Effector memory CD8-positive, alpha-beta T cell (primary cell): ENCODE results near the gene PTH1R.
A peak's percentile ranks its signal among the peaks of the same experiment; 100 is the strongest.

Experiments
- ATAC-seq: fragments of 150-1000 bp; cut with Tn5 transposase; replicated peaks from 2 replicates; pipeline ENCODE4 v1.10.0; 2021; ENCODE audit warnings: mild to moderate bottlenecking, moderate library complexity
- DNase-seq, 3 experiments: peaks; one replicate each; pipeline ENCODE4 v3.0.0; 2021
- H3K27ac Mint-ChIP-seq, 2 donors: one replicate each; pipeline ENCODE4 v1.8.0; 2022; ENCODE audit warnings: mild to moderate bottlenecking in 2 of 2, mixed read lengths in 2 of 2, moderate library complexity in 2 of 2
- H3K27me3 Mint-ChIP-seq, 2 donors: one replicate each; pipeline ENCODE4 v1.8.0; 2022; ENCODE audit warnings: mixed read lengths in 2 of 2
- H3K36me3 Mint-ChIP-seq: one replicate; pipeline ENCODE4 v1.8.0; 2022; ENCODE audit warnings: mild to moderate bottlenecking, moderate library complexity, mixed read lengths; ENCODE audit not compliant: insufficient read depth
- H3K4me1 Mint-ChIP-seq, 2 donors: one replicate each; pipeline ENCODE4 v1.8.0; 2022; ENCODE audit warnings: low read depth in 2 of 2, mixed read lengths in 2 of 2
- H3K4me3 Mint-ChIP-seq, 2 donors: one replicate each; pipeline ENCODE4 v1.8.0; 2022; ENCODE audit warnings: mild to moderate bottlenecking in 2 of 2, mixed read lengths in 2 of 2, moderate library complexity in 2 of 2
- H3K9me3 Mint-ChIP-seq, 2 donors: one replicate each; pipeline ENCODE4 v1.8.0; 2022; ENCODE audit warnings: mixed read lengths in 2 of 2

PTH1R gene

DNA sequence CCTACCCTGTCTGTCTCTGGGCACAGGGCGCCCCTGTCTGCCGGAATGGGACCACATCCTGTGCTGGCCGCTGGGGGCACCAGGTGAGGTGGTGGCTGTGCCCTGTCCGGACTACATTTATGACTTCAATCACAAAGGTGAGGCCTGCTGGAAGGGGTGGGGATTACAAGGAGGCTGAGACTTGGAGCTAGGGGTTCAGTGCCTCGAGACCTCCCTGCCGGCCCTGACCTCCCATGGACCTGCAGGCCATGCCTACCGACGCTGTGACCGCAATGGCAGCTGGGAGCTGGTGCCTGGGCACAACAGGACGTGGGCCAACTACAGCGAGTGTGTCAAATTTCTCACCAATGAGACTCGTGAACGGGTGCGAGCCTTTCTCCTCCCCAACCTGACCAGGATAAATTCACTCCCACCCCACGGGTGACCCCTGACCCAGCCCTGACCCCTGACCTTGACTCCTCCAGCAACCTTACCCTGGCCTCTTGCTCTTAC, 20.4 kb downstream of the PTH1R start:
- peaks cover 6 to 11% of the 10 kb centered on the region in 2 donors for H3K4me1 Mint-ChIP-seq
- H3K36me3 Mint-ChIP-seq: peaks cover 3% of the 10 kb centered on the region
- ATAC-seq: no peak
- no peaks in the 10 kb centered on the region for H3K9me3 Mint-ChIP-seq
- H3K27me3 Mint-ChIP-seq: peaks cover 27 to 67% of the 10 kb centered on the region in 2 donors
- no peak for DNase-seq
- peak overlapping the region in 1 of 2 donors; percentile 43 for H3K4me3 Mint-ChIP-seq
- no peak overlapping the region for H3K27ac Mint-ChIP-seq

- peaks cover 22 to 60% of the 10 kb centered on the region in 2 donors for H3K27me3 Mint-ChIP-seq
- peak; percentile 41 for ATAC-seq
- peak overlapping the region; percentile 38 to 51 for H3K4me3 Mint-ChIP-seq
These were observed 21.0 kb downstream of the PTH1R start for GRCh38 chr3:46898321-46899150.

GRCh38 chr3:46899151-46900006, 21.9 kb downstream of the PTH1R start:
- Mint-ChIP-seq H3K9me3 (no peaks in the 10 kb centered on the region), H3K27ac (no peak overlapping the region), H3K4me3 (peak overlapping the region; percentile 38 to 51), H3K4me1 (peaks cover 6 to 9% of the 10 kb centered on the region in 2 donors), H3K27me3 (peaks cover 17 to 52% of the 10 kb centered on the region in 2 donors), H3K36me3 (peaks cover 3% of the 10 kb centered on the region)
- DNase-seq: no peak
- no peak for ATAC-seq

More at GRCh38 chr3:46898321-46899150, 21.0 kb downstream of the PTH1R start:
- H3K36me3 Mint-ChIP-seq: peaks cover 3% of the 10 kb centered on the region
- H3K4me1 Mint-ChIP-seq: peaks cover 6 to 9% of the 10 kb centered on the region in 2 donors
- H3K9me3 Mint-ChIP-seq: no peaks in the 10 kb centered on the region
- DNase-seq: no peak
- no peak overlapping the region for H3K27ac Mint-ChIP-seq

DNA sequence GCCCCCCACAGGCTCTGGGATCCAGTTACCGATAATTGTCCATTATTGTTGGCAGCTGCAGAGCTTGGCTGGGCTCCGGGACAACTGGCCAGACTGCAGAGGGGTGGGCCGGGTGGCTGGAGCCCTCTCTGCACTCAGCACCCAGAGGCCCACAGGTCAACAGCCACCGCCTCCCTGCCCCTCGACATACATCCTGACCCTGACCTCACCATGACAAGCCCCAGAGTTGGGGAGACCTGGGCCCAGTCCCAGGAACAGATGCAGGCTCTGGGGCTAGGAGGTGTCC, 22.4 kb downstream of the PTH1R start:
- no peak for DNase-seq
- Mint-ChIP-seq H3K27me3 (peaks cover 17 to 46% of the 10 kb centered on the region in 2 donors), H3K9me3 (no peaks in the 10 kb centered on the region), H3K4me3 (no peak overlapping the region), H3K27ac (no peak overlapping the region), H3K4me1 (peaks cover 6 to 9% of the 10 kb centered on the region in 2 donors), H3K36me3 (peaks cover 3% of the 10 kb centered on the region)
- no peak for ATAC-seq

- peaks cover 3% of the 10 kb centered on the region for H3K36me3 Mint-ChIP-seq
- H3K9me3 Mint-ChIP-seq: no peaks in the 10 kb centered on the region
- H3K4me3 Mint-ChIP-seq: no peak overlapping the region
- H3K27me3 Mint-ChIP-seq: peaks cover 17 to 42% of the 10 kb centered on the region in 2 donors
- H3K27ac Mint-ChIP-seq: no peak overlapping the region
- H3K4me1 Mint-ChIP-seq: peaks cover 6% of the 10 kb centered on the region in 2 donors
- DNase-seq: no peak
- no peak for ATAC-seq
These were observed 22.8 kb downstream of the PTH1R start for GRCh38 chr3:46900356-46900755.

DNA sequence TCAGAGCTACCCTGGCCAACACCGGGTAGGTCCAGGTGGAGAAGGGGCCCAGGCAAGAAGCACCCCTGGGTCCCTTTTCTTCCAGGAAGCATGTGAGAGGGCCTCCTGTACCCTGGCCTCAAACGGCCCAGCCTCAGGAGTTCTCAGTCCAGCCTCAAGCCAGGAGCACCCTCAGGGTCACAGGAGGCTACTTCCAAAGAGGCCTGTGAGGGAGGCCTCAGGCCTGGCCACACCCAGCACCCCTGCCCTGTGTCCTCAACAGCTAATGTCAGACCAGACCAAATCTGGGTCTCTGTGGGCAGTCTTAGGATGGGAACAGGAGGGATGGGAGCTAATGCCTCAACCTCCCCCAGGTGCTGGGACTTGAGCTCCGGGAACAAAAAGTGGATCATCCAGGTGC, 23.5 kb downstream of the PTH1R start:
- H3K9me3 Mint-ChIP-seq: no peaks in the 10 kb centered on the region
- no peak overlapping the region for H3K27ac Mint-ChIP-seq
- H3K36me3 Mint-ChIP-seq: no peaks in the 10 kb centered on the region
- peaks cover 17 to 36% of the 10 kb centered on the region in 2 donors for H3K27me3 Mint-ChIP-seq
- H3K4me1 Mint-ChIP-seq: peaks cover 6% of the 10 kb centered on the region in 2 donors
- ATAC-seq (no peak), DNase-seq (no peak)
- H3K4me3 Mint-ChIP-seq: no peak overlapping the region

DNA sequence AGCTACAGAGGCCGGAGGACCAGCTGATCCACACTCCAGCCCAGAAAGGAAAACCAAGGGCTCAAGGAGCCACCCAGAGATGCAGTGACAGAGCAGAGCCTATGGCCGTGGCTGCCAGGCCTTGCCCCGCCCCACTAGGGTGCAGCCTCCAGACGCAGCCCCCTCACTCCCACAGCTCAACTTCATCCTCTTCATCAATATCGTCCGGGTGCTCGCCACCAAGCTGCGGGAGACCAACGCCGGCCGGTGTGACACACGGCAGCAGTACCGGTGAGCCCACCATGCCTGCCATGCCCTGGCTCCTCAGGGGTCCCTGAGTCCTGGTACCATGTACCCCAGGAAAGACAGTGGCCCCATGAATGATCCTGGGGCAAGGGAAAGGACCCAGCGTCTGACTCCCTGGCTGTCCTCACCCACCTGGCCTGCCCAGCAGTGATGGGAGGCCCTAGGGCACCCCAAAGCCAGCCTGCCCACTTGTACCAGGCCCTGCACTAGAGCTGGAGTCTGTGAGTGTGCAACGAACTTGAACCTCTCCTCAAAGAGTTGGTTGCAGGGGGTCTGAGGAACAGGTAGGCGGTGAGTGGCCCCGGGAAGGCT, 24.2 kb downstream of the PTH1R start:
- Mint-ChIP-seq H3K27me3 (peaks cover 17 to 30% of the 10 kb centered on the region in 2 donors), H3K27ac (no peak overlapping the region), H3K4me1 (peaks cover 6% of the 10 kb centered on the region in 2 donors), H3K4me3 (no peak overlapping the region), H3K9me3 (no peaks in the 10 kb centered on the region), H3K36me3 (no peaks in the 10 kb centered on the region)
- ATAC-seq: no peak
- DNase-seq: no peak

DNA sequence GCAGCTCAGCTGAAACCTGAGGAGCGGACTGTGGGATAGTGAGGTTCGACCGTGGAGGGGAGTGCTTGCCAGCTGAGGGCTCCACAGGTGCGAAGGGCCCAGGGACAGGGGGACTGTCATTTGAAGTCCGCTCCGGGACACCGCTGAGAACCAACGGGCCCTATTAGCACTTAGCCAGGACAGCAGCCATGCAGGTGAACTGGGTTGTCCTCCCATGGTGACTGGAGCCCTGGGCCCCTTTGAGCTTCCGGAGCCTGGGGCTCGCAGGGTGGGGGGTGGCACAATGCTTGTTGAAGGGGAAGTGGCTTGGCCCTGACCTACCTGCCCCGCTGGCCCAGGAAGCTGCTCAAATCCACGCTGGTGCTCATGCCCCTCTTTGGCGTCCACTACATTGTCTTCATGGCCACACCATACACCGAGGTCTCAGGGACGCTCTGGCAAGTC, 24.7 kb downstream of the PTH1R start:
- no peak for DNase-seq
- Mint-ChIP-seq H3K4me3 (no peak overlapping the region), H3K9me3 (no peaks in the 10 kb centered on the region), H3K27me3 (peaks cover 17 to 27% of the 10 kb centered on the region in 2 donors), H3K36me3 (no peaks in the 10 kb centered on the region), H3K4me1 (peaks cover 6% of the 10 kb centered on the region in 2 donors), H3K27ac (no peak overlapping the region)
- ATAC-seq: no peak

DNA sequence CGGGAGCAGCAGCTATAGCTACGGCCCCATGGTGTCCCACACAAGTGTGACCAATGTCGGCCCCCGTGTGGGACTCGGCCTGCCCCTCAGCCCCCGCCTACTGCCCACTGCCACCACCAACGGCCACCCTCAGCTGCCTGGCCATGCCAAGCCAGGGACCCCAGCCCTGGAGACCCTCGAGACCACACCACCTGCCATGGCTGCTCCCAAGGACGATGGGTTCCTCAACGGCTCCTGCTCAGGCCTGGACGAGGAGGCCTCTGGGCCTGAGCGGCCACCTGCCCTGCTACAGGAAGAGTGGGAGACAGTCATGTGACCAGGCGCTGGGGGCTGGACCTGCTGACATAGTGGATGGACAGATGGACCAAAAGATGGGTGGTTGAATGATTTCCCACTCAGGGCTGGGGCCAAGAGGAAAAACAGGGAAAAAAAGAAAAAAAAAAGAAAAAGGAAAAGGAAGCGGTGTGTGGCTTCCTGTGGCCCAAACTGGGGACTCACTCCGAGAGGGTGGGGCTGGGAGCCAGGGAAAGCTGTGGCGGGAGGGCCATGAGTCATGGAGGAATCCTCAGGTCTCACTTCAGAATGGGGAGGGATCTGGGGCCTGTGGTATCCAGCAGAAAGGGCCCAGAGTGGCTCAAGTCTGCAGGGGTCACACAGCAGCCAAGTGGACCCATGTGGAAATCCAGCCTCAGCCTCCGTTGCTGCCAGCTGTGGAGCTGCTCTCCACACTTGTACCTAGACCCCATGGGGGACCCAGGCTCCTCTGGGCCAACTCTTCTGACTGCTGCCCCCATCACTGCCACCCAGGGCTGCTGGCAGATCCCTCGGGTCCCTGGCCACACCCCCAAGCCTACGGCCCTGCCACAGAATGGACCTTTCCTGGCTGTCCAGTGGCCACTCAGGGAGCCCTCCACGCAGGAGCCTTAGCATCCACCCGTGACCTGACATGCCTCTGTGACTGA, 26.1 kb downstream of the PTH1R start:
- H3K4me1 Mint-ChIP-seq: peaks cover 0 to 2% of the 10 kb centered on the region in 2 donors
- no peak for DNase-seq

DNA sequence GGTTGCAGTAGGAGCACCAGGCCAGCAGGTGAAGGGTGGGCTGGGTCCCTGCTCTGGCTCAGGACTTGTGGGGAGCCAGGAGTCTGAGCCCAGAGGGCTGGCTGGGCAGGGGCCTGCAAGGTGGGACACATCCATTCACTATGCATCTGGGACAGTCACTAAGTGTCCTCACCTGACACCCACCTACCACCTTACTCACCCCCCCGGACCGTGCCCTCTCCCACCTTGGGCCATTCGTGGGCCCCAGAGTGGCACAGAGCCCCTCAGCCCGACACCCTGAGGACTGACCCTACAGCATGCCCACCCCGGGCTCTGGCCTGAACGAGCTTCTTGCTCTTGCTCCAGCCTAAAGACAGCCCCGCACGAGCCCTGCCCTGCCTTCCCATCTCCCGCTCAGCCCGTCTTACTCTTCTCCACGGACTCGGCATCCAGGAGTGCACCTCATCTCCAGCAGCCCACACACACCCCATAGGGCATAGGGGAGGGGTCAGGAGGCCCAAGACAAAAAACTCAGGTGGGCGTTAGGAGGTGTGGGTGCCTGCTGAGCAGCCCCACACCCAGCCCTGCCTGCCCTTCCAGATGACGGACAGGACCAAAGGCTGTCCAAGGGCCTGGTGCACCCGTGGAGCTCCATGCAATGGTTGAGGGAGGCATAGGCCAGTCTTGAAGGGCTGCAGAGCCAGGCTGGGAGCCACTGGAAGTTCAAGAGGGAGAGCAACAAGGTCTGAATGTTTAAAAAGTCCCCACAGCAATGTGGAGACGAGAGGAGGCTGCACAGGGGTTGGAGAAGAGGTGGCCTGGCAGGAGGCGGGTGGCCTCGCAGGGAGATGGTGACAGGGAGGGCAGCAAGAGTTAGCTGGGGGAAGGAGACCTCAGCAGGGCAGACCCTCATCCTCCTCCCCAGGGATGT, 27.0 kb downstream of the PTH1R start:
- Mint-ChIP-seq H3K4me3 (no peak overlapping the region), H3K27me3 (peaks cover 0 to 7% of the 10 kb centered on the region in 2 donors), H3K36me3 (no peaks in the 10 kb centered on the region), H3K27ac (no peak overlapping the region), H3K9me3 (no peaks in the 10 kb centered on the region), H3K4me1 (peaks cover 4% of the 10 kb centered on the region in 2 donors)
- DNase-seq: no peak
- ATAC-seq: no peak

More for the DNA sequence above, 26.1 kb downstream of the PTH1R start:
- Mint-ChIP-seq H3K9me3 (no peaks in the 10 kb centered on the region), H3K36me3 (no peaks in the 10 kb centered on the region), H3K27ac (no peak overlapping the region), H3K4me3 (no peak overlapping the region), H3K27me3 (peaks cover 8 to 16% of the 10 kb centered on the region in 2 donors)
- no peak for ATAC-seq

GRCh38 chr3:46905213-46905560, 27.7 kb downstream of the PTH1R start:
- Mint-ChIP-seq H3K27ac (no peak overlapping the region), H3K4me3 (no peak overlapping the region), H3K4me1 (peaks cover 4 to 5% of the 10 kb centered on the region in 2 donors), H3K27me3 (peaks cover 0 to 5% of the 10 kb centered on the region in 2 donors), H3K9me3 (no peaks in the 10 kb centered on the region), H3K36me3 (no peaks in the 10 kb centered on the region)
- no peak for ATAC-seq
- DNase-seq: no peak
